Cardiac fibroblast (primary cell): Measurements from ENCODE around the gene SUGCT.

Source experiments
- DNase-seq, 2 donors: peaks; one replicate each; pipeline versions ENCODE4 v3.0.0 to v3.0.0-alpha.2; 2010; ENCODE audit warnings: low read depth in 2 of 2
- H3K4me3 ChIP-seq, 2 donors: replicated peaks in 1 of 2; 1 replicate in 1 of 2; 2 replicates in 1 of 2; pipeline ENCODE4 v1.5.1; 2011; ENCODE audit warnings: low read depth in 2 of 2, low read length in 2 of 2, mild to moderate bottlenecking in 2 of 2, moderate library complexity in 1 of 2
- TF ChIP-seq, protein P1 (sequence below): IDR thresholded peaks from one replicate; pipeline ENCODE4 v1.5.1; 2011; ENCODE audit warnings: low read depth, mild to moderate bottlenecking, low read length, inconsistent platforms

SUGCT gene

GRCh38 chr7:40551685-40552576 is 417.1 kb downstream of the SUGCT start:
- peak; percentile 81 to 90 for DNase-seq
- no peak overlapping the region for H3K4me3 ChIP-seq
- TF ChIP-seq, protein P1, sequence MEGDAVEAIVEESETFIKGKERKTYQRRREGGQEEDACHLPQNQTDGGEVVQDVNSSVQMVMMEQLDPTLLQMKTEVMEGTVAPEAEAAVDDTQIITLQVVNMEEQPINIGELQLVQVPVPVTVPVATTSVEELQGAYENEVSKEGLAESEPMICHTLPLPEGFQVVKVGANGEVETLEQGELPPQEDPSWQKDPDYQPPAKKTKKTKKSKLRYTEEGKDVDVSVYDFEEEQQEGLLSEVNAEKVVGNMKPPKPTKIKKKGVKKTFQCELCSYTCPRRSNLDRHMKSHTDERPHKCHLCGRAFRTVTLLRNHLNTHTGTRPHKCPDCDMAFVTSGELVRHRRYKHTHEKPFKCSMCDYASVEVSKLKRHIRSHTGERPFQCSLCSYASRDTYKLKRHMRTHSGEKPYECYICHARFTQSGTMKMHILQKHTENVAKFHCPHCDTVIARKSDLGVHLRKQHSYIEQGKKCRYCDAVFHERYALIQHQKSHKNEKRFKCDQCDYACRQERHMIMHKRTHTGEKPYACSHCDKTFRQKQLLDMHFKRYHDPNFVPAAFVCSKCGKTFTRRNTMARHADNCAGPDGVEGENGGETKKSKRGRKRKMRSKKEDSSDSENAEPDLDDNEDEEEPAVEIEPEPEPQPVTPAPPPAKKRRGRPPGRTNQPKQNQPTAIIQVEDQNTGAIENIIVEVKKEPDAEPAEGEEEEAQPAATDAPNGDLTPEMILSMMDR: no peak

DNA sequence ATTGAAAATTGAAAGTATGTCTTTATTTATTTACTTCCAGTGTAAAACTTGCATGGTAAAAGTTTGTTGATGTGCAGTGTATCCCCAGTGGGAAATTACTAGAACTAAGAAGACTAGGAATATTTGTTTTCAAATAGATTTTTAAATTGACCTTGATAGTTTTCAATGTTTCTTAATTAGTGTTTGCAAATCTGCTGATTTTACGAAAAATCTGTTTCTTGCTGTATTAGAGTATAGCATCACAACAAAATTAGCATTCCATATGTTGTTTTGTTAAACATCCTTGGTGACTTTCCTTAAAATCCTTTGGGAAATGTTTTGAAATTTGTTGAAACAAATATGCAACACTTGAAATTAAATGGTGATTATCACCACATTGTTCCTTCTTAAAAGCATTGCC is 425.9 kb downstream of the SUGCT start:
- DNase-seq: no peak
- H3K4me3 ChIP-seq: no peak overlapping the region
- TF ChIP-seq, protein P1: no peak

DNA sequence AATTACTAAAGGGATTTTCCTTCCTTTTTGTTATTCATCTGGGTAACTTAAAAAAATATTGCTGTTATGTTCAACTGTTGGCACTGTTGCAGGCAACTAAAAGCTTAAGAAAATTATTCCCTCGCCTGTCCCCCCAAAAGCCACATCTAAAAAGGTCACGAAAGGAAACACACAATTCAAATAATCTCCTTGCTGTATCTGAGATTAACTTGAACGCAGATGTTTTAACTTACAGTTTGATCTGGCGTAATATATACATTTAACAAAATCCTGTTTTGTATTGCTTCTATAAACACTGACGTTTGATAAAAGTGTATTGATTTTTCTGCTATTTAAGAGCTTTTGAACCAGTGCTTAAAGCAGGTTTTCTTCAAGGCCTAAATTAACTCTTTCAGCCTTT is 432.1 kb downstream of the SUGCT start:
- H3K4me3 ChIP-seq: no peak overlapping the region
- TF ChIP-seq, protein P1: no peak
- no peak for DNase-seq

DNA sequence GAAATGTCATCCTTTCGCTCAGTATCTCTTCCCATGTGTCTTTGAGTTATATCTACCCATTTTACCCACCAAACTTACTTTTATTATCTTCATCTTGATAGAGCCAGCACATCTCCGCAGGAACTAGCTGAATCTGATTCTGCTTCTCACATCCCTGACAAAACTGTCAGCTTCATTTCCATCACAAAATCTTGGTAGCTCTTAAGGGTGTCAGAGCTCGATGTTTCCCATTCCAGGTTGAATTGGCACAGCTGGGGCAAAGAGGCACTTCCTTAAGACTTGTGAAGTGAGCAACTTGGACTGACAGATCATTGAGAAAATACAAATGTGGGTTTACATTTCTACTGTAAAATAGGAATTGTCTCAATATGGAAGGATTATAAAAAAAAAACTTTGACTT is 434.5 kb downstream of the SUGCT start:
- TF ChIP-seq, protein P1: no peak
- no peak overlapping the region for H3K4me3 ChIP-seq

DNA sequence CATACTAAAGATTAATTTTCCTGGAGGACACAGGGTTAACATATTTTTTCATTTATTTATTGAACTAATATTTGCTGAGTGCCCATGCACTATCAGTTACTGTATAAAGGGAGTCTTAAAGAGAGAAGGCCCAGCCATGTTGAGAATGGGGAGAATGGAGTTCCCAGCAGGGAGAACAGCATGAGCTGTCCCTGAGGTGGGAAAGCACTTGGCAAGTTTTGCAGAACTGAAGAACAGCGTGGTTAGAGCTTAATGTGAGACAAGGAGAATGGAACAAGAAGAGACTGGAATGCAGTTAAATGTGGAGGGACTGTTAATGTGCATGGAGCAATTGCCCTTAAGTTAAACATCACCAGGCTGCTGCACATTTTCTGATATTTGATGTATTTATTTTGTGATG is 435.4 kb downstream of the SUGCT start:
- TF ChIP-seq, protein P1: no peak
- peak; percentile 22 to 29 for DNase-seq
- no peak overlapping the region for H3K4me3 ChIP-seq

More for the DNA sequence above, 434.5 kb downstream of the SUGCT start:
- no peak for DNase-seq

DNA sequence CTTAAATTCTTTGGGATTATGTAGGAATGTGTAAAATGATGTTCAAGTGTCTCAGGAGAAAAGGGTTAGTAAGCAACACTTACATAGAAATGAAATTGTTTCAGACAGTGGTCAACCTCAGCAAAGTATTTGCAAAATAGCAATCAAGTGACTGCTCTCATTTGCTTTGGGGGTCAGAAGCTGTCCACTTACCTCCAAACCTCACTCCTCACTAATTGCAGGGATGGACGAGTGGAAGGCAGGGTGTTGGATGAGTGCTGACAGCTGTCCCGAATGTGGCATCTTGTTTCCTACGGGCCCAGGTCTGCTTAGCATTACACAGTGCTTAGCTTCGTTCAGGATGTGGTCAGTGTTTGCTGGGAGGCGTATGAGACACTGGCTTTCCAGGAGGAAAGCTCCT is 437.0 kb downstream of the SUGCT start:
- peak; percentile 53 to 75 for DNase-seq

More for the DNA sequence above, 437.0 kb downstream of the SUGCT start:
- TF ChIP-seq, protein P1: no peak
- no peak overlapping the region for H3K4me3 ChIP-seq
